Ramos (cell line): ENCODE measurements around the gene MAEA.

Source experiments
- in situ Hi-C: fragments of 300-500 bp; cut with MboI; formaldehyde crosslinking; loops from one replicate; pipeline ENCODE4 v1.14.3; 2022; ENCODE audit warnings: low sequenced_read_pairs; ENCODE audit not compliant: unreplicated experiment

Gene MAEA

GRCh38 chr4:1348746-1349145 lies 59.1 kb downstream of the MAEA start:
- in situ Hi-C loops: no loop called here

DNA sequence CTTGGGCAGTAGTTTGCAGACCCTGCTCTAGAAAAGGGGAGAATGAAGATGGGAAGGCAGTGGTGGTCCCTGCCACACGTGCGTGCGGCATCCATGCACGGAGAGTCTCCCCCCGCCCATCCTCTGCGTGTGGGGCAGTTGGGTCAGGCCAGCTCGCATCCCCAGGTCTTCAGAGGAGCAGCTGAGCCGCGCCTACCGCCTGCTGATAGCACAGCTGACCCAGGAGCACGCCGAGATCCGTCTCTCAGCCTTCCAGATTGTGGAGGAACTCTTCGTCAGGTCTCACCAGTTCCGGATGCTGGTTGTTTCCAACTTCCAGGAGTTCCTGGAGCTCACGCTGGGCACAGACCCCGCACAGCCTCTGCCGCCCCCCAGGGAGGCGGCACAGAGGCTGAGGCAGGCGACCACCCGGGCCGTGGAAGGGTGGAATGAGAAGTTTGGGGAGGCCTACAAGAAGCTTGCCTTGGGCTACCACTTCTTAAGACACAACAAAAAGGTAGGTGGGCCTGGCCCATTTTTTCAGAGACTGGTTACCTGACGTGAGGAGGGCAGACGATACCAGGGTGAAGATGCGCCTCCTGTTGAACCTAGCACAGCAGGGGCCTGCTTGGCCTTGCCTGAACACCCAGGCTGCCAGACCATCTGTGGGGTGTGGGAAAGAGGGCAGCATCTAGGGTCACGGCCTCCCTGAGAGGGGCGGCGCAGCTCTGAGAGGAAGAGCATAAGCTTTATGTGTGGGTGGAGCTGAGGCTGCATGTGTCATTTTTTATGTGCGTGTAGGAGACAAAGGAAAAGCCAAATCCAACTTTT lies 59.9 kb downstream of the MAEA start:
- in situ Hi-C loops: loop anchor here (5.0 kb wide), 2 partner anchors 97 to 217 kb away; no protein-coding TSS in a partner anchor

DNA sequence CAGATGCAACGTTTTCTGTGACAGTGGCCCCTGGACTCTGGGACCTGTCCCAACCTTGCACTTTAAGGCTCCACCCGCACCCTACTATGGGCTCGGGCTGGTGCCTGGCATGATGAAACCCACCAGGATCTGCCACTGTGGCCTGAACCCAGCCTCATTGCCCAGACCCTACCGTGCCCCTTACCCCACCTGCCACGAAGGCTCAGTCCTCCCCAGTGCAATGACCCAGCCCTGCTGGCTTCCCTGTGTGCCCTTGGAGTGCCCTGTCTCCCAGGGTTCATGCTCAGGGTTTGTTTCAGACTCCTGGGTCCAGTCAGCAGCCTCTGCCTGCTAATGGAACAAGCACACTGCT lies 60.5 kb downstream of the MAEA start:
- in situ Hi-C loops: loop anchor here (5.0 kb wide), 2 partner anchors 98 to 218 kb away; no protein-coding TSS in a partner anchor

GRCh38 chr4:1351854-1352566 lies 62.3 kb downstream of the MAEA start:
- in situ Hi-C loops: loop anchor here (5.0 kb wide), 2 partner anchors 100 to 220 kb away; no protein-coding TSS in a partner anchor

GRCh38 chr4:1352567-1352900 lies 62.8 kb downstream of the MAEA start:
- in situ Hi-C loops: loop anchor here (5.0 kb wide), 2 partner anchors 100 to 220 kb away; no protein-coding TSS in a partner anchor

- in situ Hi-C loops: loop anchor here (5.0 kb wide), 2 partner anchors 101 to 221 kb away; no protein-coding TSS in a partner anchor
Measured at GRCh38 chr4:1353186-1354055, 63.7 kb downstream of the MAEA start.

DNA sequence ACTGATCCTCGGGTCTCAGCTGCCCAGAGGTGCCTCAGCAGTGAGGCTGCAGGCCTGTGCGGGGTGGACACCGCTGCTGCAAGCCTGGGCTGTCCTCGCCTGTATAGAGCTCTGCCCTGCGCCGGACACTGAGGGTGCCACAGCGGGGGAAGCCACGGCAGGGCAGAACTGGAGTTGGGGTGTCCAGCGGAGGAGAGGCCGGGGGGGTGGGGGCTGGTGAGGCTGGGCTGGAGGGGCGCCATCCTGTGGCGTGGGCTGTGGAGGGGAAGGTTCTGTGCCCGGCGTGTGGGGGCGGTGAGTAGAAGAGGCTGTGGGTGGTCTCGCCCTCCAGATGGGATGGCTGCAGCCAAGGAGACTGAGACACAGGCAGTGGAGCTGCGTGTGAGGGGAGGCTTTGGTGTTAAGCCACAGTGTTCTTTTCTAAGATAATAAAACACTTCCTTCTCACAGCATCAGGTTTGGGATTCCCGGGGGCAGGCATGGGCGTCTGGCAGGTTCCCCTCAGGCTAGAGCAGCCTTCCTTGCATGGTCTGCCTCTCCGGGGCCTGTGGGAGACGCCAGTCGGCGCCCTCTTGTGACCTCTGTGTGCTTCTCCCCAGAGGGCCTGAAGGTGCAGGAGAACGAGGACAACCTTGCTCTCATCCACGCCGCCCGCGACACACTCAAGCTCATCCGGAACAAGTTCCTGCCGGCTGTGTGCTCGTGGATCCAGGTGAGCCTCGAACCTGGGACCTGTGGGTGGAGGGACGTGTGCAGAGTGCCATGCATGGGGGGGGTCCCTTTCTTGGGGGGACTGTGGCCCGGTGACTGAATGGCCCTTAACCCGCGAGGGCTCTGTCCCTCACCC lies 64.7 kb downstream of the MAEA start:
- in situ Hi-C loops: loop anchor here (5.0 kb wide), 2 partner anchors 102 to 222 kb away; no protein-coding TSS in a partner anchor

DNA sequence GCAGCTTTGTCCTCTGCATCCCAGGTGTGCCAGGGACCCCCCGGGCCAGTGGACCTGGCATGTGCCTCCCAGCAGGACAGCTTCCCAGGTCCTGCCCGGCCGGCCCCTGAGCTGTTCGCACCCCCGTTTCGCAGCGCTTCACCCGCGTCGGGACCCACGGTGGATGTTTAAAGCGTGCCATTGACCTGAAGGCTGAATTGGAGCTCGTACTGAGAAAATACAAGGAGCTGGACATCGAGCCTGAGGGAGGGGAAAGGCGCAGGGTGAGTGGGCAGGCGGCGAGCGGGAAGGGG lies 65.2 kb downstream of the MAEA start:
- in situ Hi-C loops: loop anchor here (5.0 kb wide), 2 partner anchors 103 to 223 kb away; no protein-coding TSS in a partner anchor

DNA sequence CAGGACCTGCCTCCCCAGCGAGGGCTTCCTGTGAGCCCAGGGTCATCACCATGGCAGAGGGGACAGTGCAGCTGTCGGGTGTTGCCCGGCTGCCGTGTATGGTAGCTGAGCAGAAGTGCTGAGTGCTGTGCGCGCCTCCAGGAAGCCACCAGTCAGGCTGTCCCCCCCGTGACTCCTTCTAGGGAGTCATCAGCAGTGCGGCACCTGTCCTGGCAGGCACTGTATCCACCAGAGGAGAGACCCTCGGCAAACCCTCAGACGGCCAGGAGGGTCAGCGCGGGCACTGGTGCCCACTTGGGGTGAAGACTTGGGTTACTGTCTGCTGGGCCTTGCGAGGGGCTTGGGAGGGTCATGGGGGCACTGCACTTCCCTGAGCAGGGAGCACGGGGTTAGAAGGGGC lies 65.7 kb downstream of the MAEA start:
- in situ Hi-C loops: no loop called here

GRCh38 chr4:1356181-1356998 lies 66.7 kb downstream of the MAEA start:
- in situ Hi-C loops: no loop called here

- in situ Hi-C loops: no loop called here
Measured at GRCh38 chr4:1357356-1358248, 67.9 kb downstream of the MAEA start.

- in situ Hi-C loops: no loop called here
Measured at GRCh38 chr4:1358421-1359143, 68.9 kb downstream of the MAEA start.

GRCh38 chr4:1359144-1359501 lies 69.4 kb downstream of the MAEA start:
- in situ Hi-C loops: no loop called here

DNA sequence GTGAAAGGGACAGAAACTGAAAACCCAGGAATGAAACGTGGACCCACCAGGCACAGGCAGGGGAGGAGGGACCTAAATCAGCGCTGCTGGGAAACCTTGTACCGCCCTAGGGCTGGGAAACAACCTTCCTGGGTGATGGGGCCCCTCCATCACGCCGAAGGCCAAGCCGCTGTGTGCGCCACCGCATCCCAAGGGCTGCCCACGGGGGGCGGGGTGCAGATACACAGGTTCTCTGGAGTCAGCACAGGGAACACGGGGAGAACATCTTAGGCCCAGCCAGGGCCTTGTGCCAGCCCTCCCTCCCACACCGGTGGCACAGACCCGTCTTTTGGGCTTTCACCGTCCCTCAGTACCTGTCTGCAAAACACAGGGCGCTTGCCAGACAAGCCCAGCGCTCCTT lies 70.3 kb downstream of the MAEA start:
- in situ Hi-C loops: no loop called here

GRCh38 chr4:1360423-1361283 lies 71.0 kb downstream of the MAEA start:
- in situ Hi-C loops: no loop called here

DNA sequence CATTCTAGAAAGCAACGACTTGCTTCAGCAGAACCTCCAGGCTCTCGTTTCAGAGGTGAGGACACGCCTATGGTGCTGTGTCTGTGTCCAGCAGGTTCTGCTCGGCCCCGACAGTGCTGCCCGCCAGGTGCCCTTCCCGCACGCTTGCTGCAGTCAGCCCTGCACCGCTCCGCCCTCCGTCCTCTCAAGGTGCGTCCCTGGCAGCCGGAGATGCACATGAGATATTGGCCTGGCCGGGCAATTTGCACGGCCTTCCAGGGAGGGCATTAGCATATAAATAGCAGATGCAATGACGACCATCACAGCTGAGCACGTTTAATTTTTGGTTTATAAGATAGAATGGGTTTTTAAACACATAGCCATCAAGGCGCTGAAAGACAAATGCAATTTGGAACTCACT lies 71.7 kb downstream of the MAEA start:
- in situ Hi-C loops: no loop called here

DNA sequence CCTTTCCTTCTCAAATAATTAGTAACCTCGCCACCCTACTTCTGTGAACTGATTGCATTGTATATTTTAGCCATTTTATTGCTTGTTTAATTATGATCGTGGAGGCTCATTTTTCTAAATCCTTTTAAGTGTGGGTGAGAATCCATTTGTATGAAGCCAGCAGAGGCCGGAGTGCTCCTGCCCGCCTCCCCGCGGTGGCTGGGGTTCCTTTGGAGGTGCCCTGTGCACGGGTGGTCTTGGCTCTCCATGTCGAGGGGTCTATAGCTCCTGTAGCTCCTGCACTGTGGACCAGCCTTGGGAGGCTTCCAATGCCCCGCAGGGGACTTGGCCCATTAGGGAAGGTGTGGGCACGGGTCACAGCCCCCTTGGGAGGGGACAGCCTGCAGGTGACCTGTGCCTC lies 72.4 kb downstream of the MAEA start:
- in situ Hi-C loops: no loop called here
